Measurements from ENCODE around the gene ZNF558. TPM values are rescaled to one million over a fixed set of nuclear protein-coding genes. Genes with fewer than 3 reads are reported as not detected.
"Not testable (repeated sequence)": the region's sequence is repeated elsewhere in the genome, so short reads cannot be mapped to it uniquely, and the experiment has no call there.

Gene ZNF558
- total and polyA plus RNA-seq, 2 donors from 2014 or later = 7.5 to 28.5 TPM

- intact Hi-C loops (cut with DNase I) = no loop called here
- DNase-seq (no peak), FAIRE-seq (no peak)
- no peak overlapping the region for H3K27ac ChIP-seq (ENCODE audit: low read depth in 2 of 2, low read length in 2 of 2)
- peak overlapping the region in 2 of 3 donors; percentile 26 to 47 for H3K4me3 ChIP-seq (ENCODE audit: low read length in 3 of 3)
- H3K9ac ChIP-seq (ENCODE audit: low read length in 3 of 3) = no peak overlapping the region
- H3K36me3 ChIP-seq (ENCODE audit: control insufficient read depth in 2 of 3, insufficient read depth in 3 of 3, low read length in 3 of 3) = peaks cover 41 to 77% (median 57%) of the 10 kb centered on the region in 3 donors
- no peak for TF ChIP-seq CTCF (IDR thresholded peaks at IDR 0.05; ENCODE audit: borderline replicate concordance, extremely low read depth, insufficient read depth)
- H3K4me1 ChIP-seq (ENCODE audit: control insufficient read depth in 2 of 3, insufficient read depth in 2 of 3, low read depth in 1 of 3, low read length in 3 of 3) = no peaks in the 10 kb centered on the region
- peaks cover 27 to 94% (median 69%) of the 10 kb centered on the region in 3 donors for H3K9me3 ChIP-seq (ENCODE audit: control insufficient read depth in 2 of 3, insufficient read depth in 1 of 3, low read length in 3 of 3)
- no peaks in the 10 kb centered on the region for H3K27me3 ChIP-seq (ENCODE audit: control insufficient read depth, insufficient read depth, low read length)
Observed at GRCh38 chr19:8811315-8812172, 20.6 kb downstream of the ZNF558 start.

DNA sequence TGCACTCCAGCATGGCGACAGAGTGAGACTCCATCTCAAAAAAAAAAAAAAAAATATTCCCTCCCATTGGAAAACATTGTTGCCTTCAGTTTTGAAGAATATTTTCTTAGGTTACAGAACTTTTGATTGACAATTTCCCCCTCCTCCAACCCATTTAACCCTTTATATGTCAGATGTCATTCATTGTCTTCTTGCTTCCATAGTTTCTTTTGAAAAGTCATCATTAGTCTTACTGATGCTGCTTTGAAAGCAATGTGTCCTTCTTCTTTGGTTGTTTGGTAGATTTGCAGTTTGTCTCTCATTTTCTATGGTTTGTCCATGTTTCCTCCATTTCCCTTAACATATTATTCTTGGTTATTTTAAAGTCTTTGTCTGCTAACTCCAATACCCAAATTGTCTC lies 25.4 kb downstream of the ZNF558 start:
- Histone ChIP-seq H3K36me3 (ENCODE audit: control insufficient read depth in 2 of 3, insufficient read depth in 3 of 3, low read length in 3 of 3) (peaks cover 20 to 42% (median 28%) of the 10 kb centered on the region in 3 donors), H3K27me3 (ENCODE audit: control insufficient read depth, insufficient read depth, low read length) (no peaks in the 10 kb centered on the region), H3K4me3 (ENCODE audit: low read length in 3 of 3) (no peak overlapping the region), H3K9ac (ENCODE audit: low read length in 3 of 3) (no peak overlapping the region), H3K9me3 (ENCODE audit: control insufficient read depth in 2 of 3, insufficient read depth in 1 of 3, low read length in 3 of 3) (peaks cover 17 to 70% (median 46%) of the 10 kb centered on the region in 3 donors), H3K27ac (ENCODE audit: low read depth in 2 of 2, low read length in 2 of 2) (no peak overlapping the region), H3K4me1 (ENCODE audit: control insufficient read depth in 2 of 3, insufficient read depth in 2 of 3, low read depth in 1 of 3, low read length in 3 of 3) (no peaks in the 10 kb centered on the region)
- FAIRE-seq = no peak
- no peak for TF ChIP-seq CTCF (IDR thresholded peaks at IDR 0.05; ENCODE audit: borderline replicate concordance, extremely low read depth, insufficient read depth)
- peak in 1 of 5 donors; percentile 7 for DNase-seq
- intact Hi-C loops (cut with DNase I) = no loop called here

DNA sequence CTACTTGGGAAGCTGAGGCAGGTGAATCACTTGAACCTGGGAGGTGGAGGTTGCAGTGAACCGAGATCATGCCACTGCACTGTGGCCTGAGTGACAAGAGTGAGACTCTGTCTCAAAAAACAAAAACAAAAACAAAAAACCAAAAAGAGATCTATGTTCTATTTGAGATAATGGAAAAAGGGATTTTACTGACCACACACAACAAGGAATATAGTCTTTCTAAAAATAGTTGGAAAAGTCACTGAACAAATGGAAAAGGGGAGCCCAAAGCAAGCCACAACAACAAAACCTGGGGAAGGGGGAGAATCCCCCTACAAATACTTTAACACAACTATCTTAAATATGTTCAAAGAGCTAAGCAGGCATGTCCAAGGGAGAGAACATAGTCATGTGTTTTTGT lies 37.3 kb downstream of the ZNF558 start:
- H3K9ac ChIP-seq (ENCODE audit: low read length in 3 of 3) = no peak overlapping the region
- intact Hi-C loops (cut with DNase I) = no loop called here
- DNase-seq = no peak
- H3K9me3 ChIP-seq (ENCODE audit: control insufficient read depth in 2 of 3, insufficient read depth in 1 of 3, low read length in 3 of 3) = peaks cover 0 to 17% (median 4%) of the 10 kb centered on the region in 3 donors
- no peak overlapping the region for H3K4me3 ChIP-seq (ENCODE audit: low read length in 3 of 3)
- no peaks in the 10 kb centered on the region for H3K4me1 ChIP-seq (ENCODE audit: control insufficient read depth in 2 of 3, insufficient read depth in 2 of 3, low read depth in 1 of 3, low read length in 3 of 3)
- no peak for FAIRE-seq
- H3K27me3 ChIP-seq (ENCODE audit: control insufficient read depth, insufficient read depth, low read length) = no peaks in the 10 kb centered on the region
- H3K27ac ChIP-seq (ENCODE audit: low read depth in 2 of 2, low read length in 2 of 2) = no peak overlapping the region
- no peak for TF ChIP-seq CTCF (IDR thresholded peaks at IDR 0.05; ENCODE audit: borderline replicate concordance, extremely low read depth, insufficient read depth)
- H3K36me3 ChIP-seq (ENCODE audit: control insufficient read depth in 2 of 3, insufficient read depth in 3 of 3, low read length in 3 of 3) = no peaks in the 10 kb centered on the region

- DNase-seq; FAIRE-seq; H3K27me3 ChIP-seq (ENCODE audit: control insufficient read depth, insufficient read depth, low read length); H3K36me3 ChIP-seq (ENCODE audit: control insufficient read depth in 2 of 3, insufficient read depth in 3 of 3, low read length in 3 of 3); H3K9me3 ChIP-seq (ENCODE audit: control insufficient read depth in 2 of 3, insufficient read depth in 1 of 3, low read length in 3 of 3); intact Hi-C loops (cut with DNase I); H3K4me3 ChIP-seq (ENCODE audit: low read length in 3 of 3); H3K4me1 ChIP-seq (ENCODE audit: control insufficient read depth in 2 of 3, insufficient read depth in 2 of 3, low read depth in 1 of 3, low read length in 3 of 3); H3K9ac ChIP-seq (ENCODE audit: low read length in 3 of 3); H3K27ac ChIP-seq (ENCODE audit: low read depth in 2 of 2, low read length in 2 of 2): not testable (repeated sequence)
Observed at GRCh38 chr19:8773587-8773986, 58.5 kb downstream of the ZNF558 start.

DNA sequence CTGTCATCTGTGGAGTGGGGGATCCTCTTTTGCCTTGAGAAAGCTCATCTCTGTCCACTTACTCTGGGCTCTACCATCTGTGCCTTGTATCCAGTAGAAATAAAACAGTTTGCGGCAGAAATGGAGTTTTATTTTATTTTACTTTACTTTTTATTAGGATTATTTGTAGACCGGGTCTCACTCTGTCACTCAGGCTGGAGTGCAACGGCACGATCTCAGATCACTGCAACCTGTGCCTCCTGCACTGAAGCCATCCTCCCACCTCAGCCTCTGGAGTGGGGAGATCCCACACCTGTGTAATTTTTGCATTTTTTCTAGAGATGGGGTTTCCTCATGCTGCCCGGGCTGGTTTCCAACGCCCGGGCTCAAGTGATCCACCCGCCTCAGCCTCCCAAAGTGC lies 62.8 kb downstream of the ZNF558 start:
- FAIRE-seq; H3K36me3 ChIP-seq (ENCODE audit: control insufficient read depth in 2 of 3, insufficient read depth in 3 of 3, low read length in 3 of 3); H3K27me3 ChIP-seq (ENCODE audit: control insufficient read depth, insufficient read depth, low read length); DNase-seq; H3K9me3 ChIP-seq (ENCODE audit: control insufficient read depth in 2 of 3, insufficient read depth in 1 of 3, low read length in 3 of 3); H3K9ac ChIP-seq (ENCODE audit: low read length in 3 of 3); H3K4me1 ChIP-seq (ENCODE audit: control insufficient read depth in 2 of 3, insufficient read depth in 2 of 3, low read depth in 1 of 3, low read length in 3 of 3); intact Hi-C loops (cut with DNase I); H3K27ac ChIP-seq (ENCODE audit: low read depth in 2 of 2, low read length in 2 of 2); H3K4me3 ChIP-seq (ENCODE audit: low read length in 3 of 3): not testable (repeated sequence)

GRCh38 chr19:8767257-8767656 lies 64.8 kb downstream of the ZNF558 start:
- H3K4me3 ChIP-seq (ENCODE audit: low read length in 3 of 3); H3K4me1 ChIP-seq (ENCODE audit: control insufficient read depth in 2 of 3, insufficient read depth in 2 of 3, low read depth in 1 of 3, low read length in 3 of 3); H3K27me3 ChIP-seq (ENCODE audit: control insufficient read depth, insufficient read depth, low read length); FAIRE-seq; intact Hi-C loops (cut with DNase I); H3K36me3 ChIP-seq (ENCODE audit: control insufficient read depth in 2 of 3, insufficient read depth in 3 of 3, low read length in 3 of 3); H3K9ac ChIP-seq (ENCODE audit: low read length in 3 of 3); H3K9me3 ChIP-seq (ENCODE audit: control insufficient read depth in 2 of 3, insufficient read depth in 1 of 3, low read length in 3 of 3); H3K27ac ChIP-seq (ENCODE audit: low read depth in 2 of 2, low read length in 2 of 2): not testable (repeated sequence)
- peak in 1 of 5 donors; percentile 37 for DNase-seq
